ENCODE measurements around the gene ORM1.
"Not testable (repeated sequence)": the region's sequence is repeated elsewhere in the genome, so short reads cannot be mapped to it uniquely, and the experiment has no call there.

The ORM1 gene

DNA sequence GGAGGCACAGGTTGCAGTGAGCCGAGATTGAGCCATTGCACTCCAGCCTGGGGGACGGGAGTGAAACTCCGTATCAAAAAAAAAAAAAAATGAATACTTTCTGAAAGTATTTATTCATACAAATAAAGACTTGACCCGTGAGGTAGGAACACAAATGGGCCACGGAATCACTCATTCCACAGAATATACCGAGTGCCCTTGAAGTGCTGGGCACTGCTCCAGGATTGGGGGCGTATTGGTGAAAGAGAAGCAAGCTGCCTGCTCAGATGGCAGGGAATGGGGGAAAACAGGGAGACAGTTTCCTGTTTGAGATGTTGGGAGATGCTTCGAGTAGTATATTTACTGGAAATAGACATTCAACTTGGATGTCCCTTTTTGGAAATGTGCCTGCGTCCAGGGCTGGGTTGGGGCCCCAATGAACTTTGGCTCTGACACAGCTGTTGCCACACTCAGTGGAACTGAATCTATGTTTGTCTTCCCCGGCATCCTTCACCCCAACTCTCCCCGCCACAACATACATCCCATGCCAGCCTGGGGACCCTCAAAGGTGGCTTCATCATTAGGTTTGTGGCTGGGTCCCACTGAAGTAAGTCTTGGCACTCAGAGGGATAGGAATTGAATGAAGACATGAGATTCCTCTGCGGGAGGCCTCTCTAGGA lies 609 bp upstream of the ORM1 start:
- in situ Hi-C loops (cut with MboI; ENCODE audit: low sequenced_read_pairs), result not testable (repeated sequence)

- in situ Hi-C loops (cut with MboI; ENCODE audit: low sequenced_read_pairs), result not testable (repeated sequence)
These were observed 951 bp downstream of the ORM1 start for GRCh38 chr9:114323849-114324248.

DNA sequence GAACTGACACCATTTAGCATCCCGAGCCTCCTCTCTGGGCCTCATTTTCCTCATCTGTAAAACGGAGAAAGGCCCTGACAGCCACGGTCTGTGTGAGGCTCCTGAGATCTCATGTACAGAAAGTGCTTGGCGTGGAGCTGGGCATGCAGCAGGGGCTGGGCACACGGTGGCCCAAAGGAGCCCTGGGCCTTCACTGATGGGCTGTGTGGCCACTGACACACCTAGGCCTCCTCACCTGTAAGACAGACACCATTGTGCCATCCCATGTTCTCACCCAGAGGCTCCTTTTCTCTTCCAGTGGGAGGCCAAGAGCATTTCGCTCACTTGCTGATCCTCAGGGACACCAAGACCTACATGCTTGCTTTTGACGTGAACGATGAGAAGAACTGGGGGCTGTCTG lies 1.6 kb downstream of the ORM1 start:
- in situ Hi-C loops (cut with MboI; ENCODE audit: low sequenced_read_pairs), result no loop called here

GRCh38 chr9:114324965-114325364 lies 2.1 kb downstream of the ORM1 start:
- in situ Hi-C loops (cut with MboI; ENCODE audit: low sequenced_read_pairs), result not testable (repeated sequence)

GRCh38 chr9:114325684-114326254 lies 2.9 kb downstream of the ORM1 start:
- in situ Hi-C loops (cut with MboI; ENCODE audit: low sequenced_read_pairs), result not testable (repeated sequence)

GRCh38 chr9:114327749-114328148 lies 4.9 kb downstream of the ORM1 start:
- in situ Hi-C loops (cut with MboI; ENCODE audit: low sequenced_read_pairs), result no loop called here

DNA sequence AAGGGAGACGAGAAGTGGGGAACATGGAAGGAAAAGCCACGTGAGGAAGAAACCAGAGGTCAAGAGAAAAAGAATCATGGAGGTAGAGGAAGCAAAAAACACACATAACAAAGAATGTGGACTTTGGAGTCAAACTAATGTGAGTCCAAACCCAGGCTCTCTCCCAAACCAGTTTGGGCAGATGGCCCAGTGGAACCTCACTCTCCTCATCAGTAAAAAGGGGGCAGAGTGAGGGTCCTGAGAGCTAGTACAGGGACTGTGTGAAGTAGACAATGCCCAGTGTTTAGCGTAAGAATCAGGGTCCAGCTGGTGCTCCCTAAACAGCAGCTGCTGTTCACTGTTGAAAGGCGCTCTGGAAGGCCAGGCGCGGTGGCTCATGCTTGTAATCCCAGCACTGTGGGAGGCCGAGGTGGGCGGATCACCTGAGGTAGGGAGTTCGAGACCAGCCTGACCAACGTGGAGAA lies 5.5 kb downstream of the ORM1 start:
- in situ Hi-C loops (cut with MboI; ENCODE audit: low sequenced_read_pairs), result not testable (repeated sequence)

DNA sequence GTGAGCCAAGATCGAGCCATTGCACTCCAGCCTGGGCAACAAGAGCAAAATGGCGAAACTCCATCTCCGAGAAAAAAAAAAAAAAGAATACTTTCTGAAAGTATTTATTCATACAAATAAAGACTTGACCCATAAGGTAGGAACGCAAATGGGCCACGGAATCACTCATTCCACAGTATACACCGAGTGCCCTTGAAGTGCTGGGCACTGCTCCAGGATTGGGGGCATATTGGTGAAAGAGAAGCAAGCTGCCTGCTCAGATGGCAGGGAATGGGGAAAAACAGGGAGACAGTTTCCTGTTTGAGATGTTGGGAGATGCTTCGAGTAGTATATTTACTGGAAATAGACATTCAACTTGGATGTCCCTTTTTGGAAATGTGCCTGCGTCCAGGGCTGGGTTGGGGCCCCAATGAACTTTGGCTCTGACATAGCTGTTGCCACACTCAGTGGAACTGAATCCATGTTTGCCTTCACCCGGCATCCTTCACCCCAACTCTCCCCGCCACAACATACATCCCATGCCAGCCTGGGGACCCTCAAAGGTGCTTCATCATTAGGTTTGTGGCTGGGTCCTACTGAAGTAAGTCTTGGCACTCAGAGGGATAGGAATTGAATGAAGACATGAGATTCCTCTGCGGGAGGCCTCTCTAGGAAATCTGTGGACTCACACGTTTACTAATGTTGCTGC lies 6.2 kb downstream of the ORM1 start:
- in situ Hi-C loops (cut with MboI; ENCODE audit: low sequenced_read_pairs), result not testable (repeated sequence)

DNA sequence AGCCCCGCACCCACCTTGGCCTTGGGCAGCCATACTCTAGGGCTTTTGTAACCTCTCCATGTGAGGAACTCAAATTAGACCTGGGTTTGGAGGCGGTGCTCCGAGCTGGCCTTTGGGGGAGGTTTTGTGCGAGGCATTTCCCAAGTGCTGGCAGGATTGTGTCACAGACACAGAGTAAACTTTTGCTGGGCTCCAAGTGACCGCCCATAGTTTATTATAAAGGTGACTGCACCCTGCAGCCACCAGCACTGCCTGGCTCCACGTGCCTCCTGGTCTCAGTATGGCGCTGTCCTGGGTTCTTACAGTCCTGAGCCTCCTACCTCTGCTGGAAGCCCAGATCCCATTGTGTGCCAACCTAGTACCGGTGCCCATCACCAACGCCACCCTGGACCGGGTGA lies 6.7 kb downstream of the ORM1 start, which contains the start of gene ORM2:
Gene ORM2 (plus strand): TSS at position 245 of the 398 bp plus-strand sequence. CDS start 36 bp downstream, at position 281.
- in situ Hi-C loops (cut with MboI; ENCODE audit: low sequenced_read_pairs), result not testable (repeated sequence)

DNA sequence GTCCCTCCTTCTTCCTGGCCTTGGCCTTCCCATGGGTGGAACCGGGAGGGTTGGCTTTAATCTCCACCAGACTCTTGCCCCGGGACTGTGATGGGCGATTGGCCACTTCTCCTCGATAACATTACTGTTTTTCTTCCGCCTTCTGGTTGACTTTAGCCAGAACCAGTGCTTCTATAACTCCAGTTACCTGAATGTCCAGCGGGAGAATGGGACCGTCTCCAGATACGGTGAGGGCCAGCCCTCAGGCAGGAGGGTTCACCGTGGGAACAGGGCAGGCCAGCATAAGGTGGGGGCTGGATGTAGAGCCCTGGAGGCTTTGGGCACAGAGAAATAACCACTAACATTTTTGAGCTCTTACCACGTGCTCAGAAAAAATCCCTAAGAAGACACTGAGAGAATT lies 7.7 kb downstream of the ORM1 start:
- in situ Hi-C loops (cut with MboI; ENCODE audit: low sequenced_read_pairs), result no loop called here

- in situ Hi-C loops (cut with MboI; ENCODE audit: low sequenced_read_pairs), result not testable (repeated sequence)
These were observed 8.6 kb downstream of the ORM1 start for GRCh38 chr9:114331229-114332195.

DNA sequence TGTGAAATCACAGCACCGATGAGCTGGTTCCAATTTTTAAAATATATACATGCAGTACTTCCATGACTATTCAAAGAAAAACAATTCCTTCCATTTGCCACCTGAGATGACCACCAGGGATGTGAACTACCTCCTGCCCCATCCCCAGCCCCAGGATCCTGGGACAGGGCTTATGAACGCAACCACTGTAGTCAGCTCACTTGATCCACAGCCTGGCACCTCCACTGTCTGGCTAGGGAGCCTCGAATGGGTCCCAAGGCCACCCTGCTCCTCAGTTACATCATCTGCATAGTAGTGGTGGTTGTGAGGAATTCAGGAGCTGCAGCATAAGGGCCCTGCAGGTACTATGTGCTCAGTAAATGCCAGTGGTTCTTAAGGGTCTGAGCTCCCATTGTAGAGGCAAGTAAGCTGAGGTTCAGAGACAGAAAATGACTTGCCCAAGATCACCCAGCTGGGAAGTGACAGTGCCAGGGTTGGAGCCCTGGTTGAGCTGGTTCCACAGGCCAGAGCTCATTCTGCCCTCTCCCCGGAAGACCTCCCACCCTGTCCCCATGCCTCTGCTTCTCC lies 9.7 kb downstream of the ORM1 start:
- in situ Hi-C loops (cut with MboI; ENCODE audit: low sequenced_read_pairs), result not testable (repeated sequence)

DNA sequence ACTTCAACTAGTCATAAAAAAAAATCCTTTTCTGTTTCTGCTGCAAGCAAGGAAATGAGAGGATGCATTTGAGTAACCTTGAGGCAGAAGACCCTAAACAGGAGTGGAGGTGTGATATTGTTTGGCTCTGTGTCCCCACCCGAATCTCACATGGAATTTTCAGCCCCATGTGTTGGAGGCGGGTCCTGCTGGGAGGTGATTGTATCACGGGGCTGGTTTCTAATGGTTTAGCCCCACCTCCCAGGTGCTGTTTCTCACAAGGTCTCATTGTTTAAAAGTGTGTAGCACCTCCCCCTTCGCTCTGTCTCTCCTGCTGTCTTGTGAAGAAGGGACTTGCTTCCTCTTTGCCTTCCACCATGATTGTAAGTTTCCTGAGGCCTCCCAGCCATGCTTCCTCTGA lies 10.8 kb downstream of the ORM1 start:
- in situ Hi-C loops (cut with MboI; ENCODE audit: low sequenced_read_pairs), result not testable (repeated sequence)

DNA sequence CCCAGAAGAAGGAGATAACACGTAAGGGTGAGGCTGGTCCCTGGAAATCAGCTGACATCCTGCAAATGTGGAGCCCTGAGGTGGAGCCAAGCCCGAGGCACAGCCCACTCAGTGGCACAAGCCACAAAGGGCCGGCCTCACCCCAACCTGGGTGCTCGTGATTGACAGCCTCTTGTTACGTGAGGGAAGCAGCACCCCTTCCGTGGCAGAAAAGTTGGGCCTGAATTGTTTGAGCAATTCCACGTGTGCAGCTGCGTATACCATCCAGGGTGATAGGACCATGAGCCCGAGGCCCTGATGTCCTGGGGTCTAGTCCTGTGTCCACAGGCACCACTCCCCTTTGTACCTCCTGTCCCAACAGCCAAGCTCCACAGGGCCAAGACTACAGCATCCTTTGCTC lies 11.6 kb downstream of the ORM1 start:
- in situ Hi-C loops (cut with MboI; ENCODE audit: low sequenced_read_pairs), result no loop called here

DNA sequence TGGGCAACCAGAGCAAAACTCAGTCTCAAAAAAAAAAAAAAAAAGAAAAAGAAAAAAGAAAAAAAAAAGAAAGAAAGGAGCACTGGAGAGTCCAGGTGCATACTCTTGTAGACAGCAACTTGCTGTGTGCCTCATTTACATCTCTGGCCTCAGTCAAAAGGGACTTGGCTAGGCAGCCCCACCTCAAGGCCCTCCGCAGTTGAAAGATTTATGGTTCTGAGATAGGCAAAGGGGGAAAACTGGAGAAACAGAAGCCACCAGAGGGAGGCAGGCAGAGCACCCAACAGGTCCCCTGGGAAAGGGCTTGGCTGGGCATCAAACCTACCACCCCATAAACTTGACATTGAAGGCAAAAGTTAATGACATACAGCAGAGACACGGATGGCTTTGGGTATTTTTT lies 12.8 kb downstream of the ORM1 start:
- in situ Hi-C loops (cut with MboI; ENCODE audit: low sequenced_read_pairs), result no loop called here

DNA sequence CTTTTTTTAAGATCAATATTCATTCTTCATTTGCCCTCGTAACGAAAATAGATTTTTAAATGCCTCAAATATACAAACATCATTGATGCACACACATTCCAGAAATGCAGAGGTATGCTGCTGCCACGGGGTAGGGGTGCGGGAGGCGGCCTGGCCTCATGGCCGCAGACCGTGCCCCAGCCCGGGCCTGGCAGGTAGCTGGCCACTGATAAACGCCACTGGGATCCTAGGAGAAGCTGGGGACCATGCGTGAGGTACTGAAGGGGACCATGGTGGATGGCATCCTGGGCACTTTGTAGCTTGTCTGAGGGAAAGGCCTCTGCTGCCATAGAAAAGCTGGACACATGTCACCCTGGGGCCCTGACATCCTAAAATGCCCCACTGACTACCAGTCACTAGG lies 13.3 kb downstream of the ORM1 start:
- in situ Hi-C loops (cut with MboI; ENCODE audit: low sequenced_read_pairs), result no loop called here

- in situ Hi-C loops (cut with MboI; ENCODE audit: low sequenced_read_pairs), result no loop called here
These were observed 13.9 kb downstream of the ORM1 start for GRCh38 chr9:114336699-114337395.

DNA sequence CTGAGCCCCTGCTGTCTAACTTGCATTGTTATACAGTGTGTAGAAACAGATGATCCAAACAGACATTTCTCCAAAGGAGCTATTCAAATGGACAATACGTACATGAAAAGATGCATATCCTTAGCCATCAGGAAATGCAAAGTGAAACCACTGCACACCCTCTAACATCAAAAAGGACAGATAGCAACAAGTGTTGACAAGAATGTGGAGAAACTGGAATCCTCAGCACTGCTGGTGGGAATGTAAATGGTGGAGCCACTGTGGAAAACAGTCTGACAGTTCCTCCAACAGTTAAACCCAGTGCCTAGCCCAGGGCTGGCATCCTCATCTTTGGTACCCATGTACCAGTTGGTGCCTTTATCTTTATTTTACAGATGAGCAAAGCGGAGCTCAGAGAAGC lies 15.3 kb downstream of the ORM1 start:
- in situ Hi-C loops (cut with MboI; ENCODE audit: low sequenced_read_pairs), result no loop called here

DNA sequence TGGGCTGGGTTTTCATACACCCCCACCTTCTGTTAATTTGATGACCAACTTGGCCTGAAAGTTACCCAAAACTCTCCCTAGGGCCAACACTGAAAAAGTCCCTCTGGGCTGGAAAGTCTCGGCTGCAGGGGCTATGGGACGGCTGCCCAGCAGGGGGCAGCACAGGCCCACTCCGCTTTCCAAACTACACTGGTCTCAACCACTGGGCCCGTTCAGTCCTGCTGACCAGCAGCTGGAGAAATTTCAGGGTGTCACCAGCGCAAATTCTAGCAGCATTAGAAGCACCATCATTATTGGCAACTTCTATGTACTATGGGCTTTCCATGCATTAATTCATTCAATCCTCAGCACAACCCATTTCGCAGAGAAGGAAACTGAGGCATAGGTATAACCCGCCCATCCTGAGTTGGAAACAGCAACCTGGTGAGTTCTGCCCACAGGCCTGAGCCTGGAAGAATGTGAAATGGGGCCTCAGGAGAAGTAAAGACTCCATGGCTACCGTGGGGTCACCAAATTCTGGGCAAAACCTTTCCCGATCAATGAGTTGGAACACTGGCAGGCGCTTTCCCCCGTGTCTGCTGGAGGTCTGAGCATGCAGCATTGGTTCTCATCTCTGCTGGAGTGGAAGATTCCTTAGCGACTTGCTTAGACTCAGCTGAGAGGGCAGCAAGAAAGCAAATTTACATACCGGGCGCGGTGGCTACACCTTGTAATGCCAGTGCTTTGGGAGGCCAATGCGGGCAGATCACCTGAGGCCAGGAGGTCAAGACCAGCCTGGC lies 16.4 kb downstream of the ORM1 start:
- in situ Hi-C loops (cut with MboI; ENCODE audit: low sequenced_read_pairs), result no loop called here
